ENCODE measurements around the gene MKX.
"Not testable (repeated sequence)": the region's sequence is repeated elsewhere in the genome, so short reads cannot be mapped to it uniquely, and the experiment has no call there.

The MKX gene

GRCh38 chr10:27688276-27688675 lies 57.3 kb downstream of the MKX start:
- Histone ChIP-seq H3K79me2 (ENCODE audit: control insufficient read depth, insufficient read depth, low read length) (no peaks in the 10 kb centered on the region), H3K79me1 (ENCODE audit: low read length) (no peaks in the 10 kb centered on the region), H3K4me2 (ENCODE audit: low read length) (no peak overlapping the region), H4K5ac (ENCODE audit: low read length) (no peak overlapping the region), H3K27ac (ENCODE audit: low read depth, low read length) (no peak overlapping the region), H3K9ac (ENCODE audit: low read length) (no peak overlapping the region), H3K4me3 (ENCODE audit: low read length) (no peak overlapping the region), H2BK120ac (ENCODE audit: low read depth, low read length) (no peak overlapping the region), H3K4ac (ENCODE audit: low read depth, low read length) (no peak overlapping the region), H3K23ac (ENCODE audit: low read length) (no peak overlapping the region), H3K27me3 (ENCODE audit: insufficient read depth, low read length, poor library complexity) (no peaks in the 10 kb centered on the region), H3K56ac (ENCODE audit: low read length) (no peak overlapping the region), H2AK5ac (ENCODE audit: low read length) (no peak overlapping the region), H2BK5ac (ENCODE audit: low read length) (no peak overlapping the region), H3K4me1 (ENCODE audit: control insufficient read depth, low read depth, low read length) (no peaks in the 10 kb centered on the region), H3K18ac (ENCODE audit: low read length) (no peak overlapping the region), H2BK15ac (replicated peaks; ENCODE audit: low read depth) (no peak overlapping the region), H3K36me3 (ENCODE audit: control insufficient read depth, insufficient read depth, low read length) (no peaks in the 10 kb centered on the region), H4K8ac (ENCODE audit: low read depth, low read length) (no peak overlapping the region)
- DNase-seq = no peak
- no CpG with 5 or more reads among the region's 1 CpG for WGBS (ENCODE audit: extremely low coverage, insufficient coverage, low lambda C conversion rate)

DNA sequence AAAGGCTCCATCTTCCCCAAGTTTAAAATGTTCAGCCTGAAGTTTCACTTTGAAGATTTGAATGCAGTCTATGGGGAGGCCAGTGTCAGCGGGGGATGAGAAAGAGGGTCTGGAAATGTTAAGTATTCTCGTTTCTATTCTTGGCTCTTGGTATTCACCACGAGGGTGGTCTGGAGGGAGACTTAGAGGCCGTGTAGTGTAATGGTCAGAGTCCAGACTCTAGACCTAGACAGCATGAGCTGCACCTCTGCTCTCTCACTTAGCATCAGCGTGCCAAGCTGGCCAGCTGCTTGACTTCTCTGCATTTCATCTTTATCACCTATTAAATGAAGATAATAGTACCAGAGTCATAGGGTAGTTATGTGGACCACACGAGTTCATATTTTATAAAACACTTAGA lies 57.9 kb downstream of the MKX start:
- no CpG with 5 or more reads among the region's 6 CpGs for WGBS (ENCODE audit: extremely low coverage, insufficient coverage, low lambda C conversion rate)

DNA sequence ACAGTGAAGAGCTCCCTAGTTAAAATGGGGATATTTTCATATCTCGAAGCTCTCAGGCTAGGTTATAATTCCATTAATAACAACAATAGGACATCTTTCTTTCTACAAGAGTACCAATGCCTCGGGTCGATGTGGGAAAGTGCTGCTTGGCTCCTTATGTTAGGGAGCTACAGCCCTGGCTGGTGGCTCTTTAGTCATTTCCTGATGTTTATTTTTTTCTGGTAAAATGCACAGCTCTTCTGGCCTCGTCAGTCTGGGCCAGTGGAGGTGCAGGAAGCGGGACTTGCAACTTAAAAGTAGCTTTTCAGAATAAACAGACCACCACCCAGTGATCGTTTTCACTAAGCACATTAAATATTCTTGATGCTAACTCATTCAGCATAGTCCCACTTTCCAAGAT lies 58.3 kb downstream of the MKX start:
- Histone ChIP-seq H3K4ac (ENCODE audit: low read depth, low read length) (no peak overlapping the region), H3K4me1 (ENCODE audit: control insufficient read depth, low read depth, low read length) (no peaks in the 10 kb centered on the region), H3K79me2 (ENCODE audit: control insufficient read depth, insufficient read depth, low read length) (no peaks in the 10 kb centered on the region), H2BK120ac (ENCODE audit: low read depth, low read length) (no peak overlapping the region), H3K27ac (ENCODE audit: low read depth, low read length) (no peak overlapping the region), H3K4me3 (ENCODE audit: low read length) (no peak overlapping the region), H3K18ac (ENCODE audit: low read length) (no peak overlapping the region), H4K8ac (ENCODE audit: low read depth, low read length) (no peak overlapping the region), H3K9ac (ENCODE audit: low read length) (no peak overlapping the region), H2BK15ac (replicated peaks; ENCODE audit: low read depth) (no peak overlapping the region), H4K5ac (ENCODE audit: low read length) (no peak overlapping the region), H3K27me3 (ENCODE audit: insufficient read depth, low read length, poor library complexity) (no peaks in the 10 kb centered on the region), H2BK5ac (ENCODE audit: low read length) (no peak overlapping the region), H3K4me2 (ENCODE audit: low read length) (no peak overlapping the region), H2AK5ac (ENCODE audit: low read length) (no peak overlapping the region), H3K56ac (ENCODE audit: low read length) (no peak overlapping the region), H3K23ac (ENCODE audit: low read length) (no peak overlapping the region), H3K36me3 (ENCODE audit: control insufficient read depth, insufficient read depth, low read length) (no peaks in the 10 kb centered on the region), H3K79me1 (ENCODE audit: low read length) (no peaks in the 10 kb centered on the region)
- no peak for DNase-seq
- WGBS (ENCODE audit: extremely low coverage, insufficient coverage, low lambda C conversion rate) = no CpG with 5 or more reads among the region's 6 CpGs

More for the DNA sequence above, 57.9 kb downstream of the MKX start:
- Histone ChIP-seq H3K36me3 (ENCODE audit: control insufficient read depth, insufficient read depth, low read length) (no peaks in the 10 kb centered on the region), H3K4me3 (ENCODE audit: low read length) (no peak overlapping the region), H3K27ac (ENCODE audit: low read depth, low read length) (no peak overlapping the region), H3K4me2 (ENCODE audit: low read length) (no peak overlapping the region), H4K8ac (ENCODE audit: low read depth, low read length) (no peak overlapping the region), H3K79me1 (ENCODE audit: low read length) (no peaks in the 10 kb centered on the region), H3K23ac (ENCODE audit: low read length) (no peak overlapping the region), H3K56ac (ENCODE audit: low read length) (no peak overlapping the region), H3K18ac (ENCODE audit: low read length) (no peak overlapping the region), H2BK5ac (ENCODE audit: low read length) (no peak overlapping the region), H3K4ac (ENCODE audit: low read depth, low read length) (no peak overlapping the region), H3K27me3 (ENCODE audit: insufficient read depth, low read length, poor library complexity) (no peaks in the 10 kb centered on the region), H3K4me1 (ENCODE audit: control insufficient read depth, low read depth, low read length) (no peaks in the 10 kb centered on the region), H2AK5ac (ENCODE audit: low read length) (no peak overlapping the region), H3K79me2 (ENCODE audit: control insufficient read depth, insufficient read depth, low read length) (no peaks in the 10 kb centered on the region), H3K9ac (ENCODE audit: low read length) (no peak overlapping the region), H2BK15ac (replicated peaks; ENCODE audit: low read depth) (no peak overlapping the region), H2BK120ac (ENCODE audit: low read depth, low read length) (no peak overlapping the region), H4K5ac (ENCODE audit: low read length) (no peak overlapping the region)
- DNase-seq = no peak

DNA sequence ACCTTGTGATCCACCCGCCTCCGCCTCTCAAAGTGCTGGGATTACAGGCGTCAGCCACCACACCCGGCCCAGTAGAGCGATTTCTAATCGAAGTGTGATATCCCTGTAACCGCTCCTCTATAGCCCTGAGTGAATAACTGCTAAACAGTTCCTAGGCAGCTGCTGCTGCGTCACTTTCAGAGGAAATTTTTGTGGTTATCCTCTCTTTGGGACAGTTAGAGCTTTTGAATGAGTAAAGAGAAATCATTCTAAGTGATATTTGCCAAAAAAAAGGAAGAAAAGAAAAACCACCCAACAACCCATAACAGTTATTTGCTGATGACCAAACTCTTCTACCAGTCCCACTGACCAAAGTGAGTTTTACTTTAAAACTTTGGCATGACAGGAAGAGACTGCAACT lies 59.9 kb downstream of the MKX start:
- Histone ChIP-seq H3K23ac (ENCODE audit: low read length) (no peak overlapping the region), H3K27me3 (ENCODE audit: insufficient read depth, low read length, poor library complexity) (no peaks in the 10 kb centered on the region), H3K4ac (ENCODE audit: low read depth, low read length) (no peak overlapping the region), H2BK15ac (replicated peaks; ENCODE audit: low read depth) (no peak overlapping the region), H3K4me1 (ENCODE audit: control insufficient read depth, low read depth, low read length) (no peaks in the 10 kb centered on the region), H2AK5ac (ENCODE audit: low read length) (no peak overlapping the region), H3K79me1 (ENCODE audit: low read length) (no peaks in the 10 kb centered on the region), H3K4me3 (ENCODE audit: low read length) (no peak overlapping the region), H3K9ac (ENCODE audit: low read length) (no peak overlapping the region), H4K8ac (ENCODE audit: low read depth, low read length) (no peak overlapping the region), H4K5ac (ENCODE audit: low read length) (no peak overlapping the region), H2BK5ac (ENCODE audit: low read length) (no peak overlapping the region), H3K27ac (ENCODE audit: low read depth, low read length) (no peak overlapping the region), H3K79me2 (ENCODE audit: control insufficient read depth, insufficient read depth, low read length) (no peaks in the 10 kb centered on the region), H3K56ac (ENCODE audit: low read length) (no peak overlapping the region), H3K36me3 (ENCODE audit: control insufficient read depth, insufficient read depth, low read length) (no peaks in the 10 kb centered on the region), H3K18ac (ENCODE audit: low read length) (no peak overlapping the region), H2BK120ac (ENCODE audit: low read depth, low read length) (no peak overlapping the region), H3K4me2 (ENCODE audit: low read length) (no peak overlapping the region)
- no CpG with 5 or more reads among the region's 8 CpGs for WGBS (ENCODE audit: extremely low coverage, insufficient coverage, low lambda C conversion rate)
- no peak for DNase-seq

- no CpG with 5 or more reads among the region's 6 CpGs for WGBS (ENCODE audit: extremely low coverage, insufficient coverage, low lambda C conversion rate)
Observed at GRCh38 chr10:27683226-27683625, 62.4 kb downstream of the MKX start.

GRCh38 chr10:27681795-27682194 lies 63.8 kb downstream of the MKX start:
- H4K5ac ChIP-seq (ENCODE audit: low read length); H3K4me2 ChIP-seq (ENCODE audit: low read length); H3K79me2 ChIP-seq (ENCODE audit: control insufficient read depth, insufficient read depth, low read length); H3K9ac ChIP-seq (ENCODE audit: low read length); H3K36me3 ChIP-seq (ENCODE audit: control insufficient read depth, insufficient read depth, low read length); H3K23ac ChIP-seq (ENCODE audit: low read length); H2AK5ac ChIP-seq (ENCODE audit: low read length); DNase-seq; H2BK15ac ChIP-seq (replicated peaks; ENCODE audit: low read depth); H3K18ac ChIP-seq (ENCODE audit: low read length); H3K56ac ChIP-seq (ENCODE audit: low read length); H3K27me3 ChIP-seq (ENCODE audit: insufficient read depth, low read length, poor library complexity); H3K4ac ChIP-seq (ENCODE audit: low read depth, low read length); H3K4me1 ChIP-seq (ENCODE audit: control insufficient read depth, low read depth, low read length); H3K27ac ChIP-seq (ENCODE audit: low read depth, low read length); H4K8ac ChIP-seq (ENCODE audit: low read depth, low read length); H2BK5ac ChIP-seq (ENCODE audit: low read length); H3K4me3 ChIP-seq (ENCODE audit: low read length); H2BK120ac ChIP-seq (ENCODE audit: low read depth, low read length); H3K79me1 ChIP-seq (ENCODE audit: low read length): not testable (repeated sequence)
- no CpG with 5 or more reads among the region's 3 CpGs for WGBS (ENCODE audit: extremely low coverage, insufficient coverage, low lambda C conversion rate)

More at GRCh38 chr10:27683226-27683625, 62.4 kb downstream of the MKX start:
- H3K36me3 ChIP-seq (ENCODE audit: control insufficient read depth, insufficient read depth, low read length) = no peaks in the 10 kb centered on the region
- no peaks in the 10 kb centered on the region for H3K4me1 ChIP-seq (ENCODE audit: control insufficient read depth, low read depth, low read length)
- H3K4ac ChIP-seq (ENCODE audit: low read depth, low read length) = no peak overlapping the region
- no peak overlapping the region for H2BK15ac ChIP-seq (replicated peaks; ENCODE audit: low read depth)
- H3K4me3 ChIP-seq (ENCODE audit: low read length) = no peak overlapping the region
- DNase-seq = no peak
- no peak overlapping the region for H3K56ac ChIP-seq (ENCODE audit: low read length)
- H4K8ac ChIP-seq (ENCODE audit: low read depth, low read length) = no peak overlapping the region
- no peak overlapping the region for H3K23ac ChIP-seq (ENCODE audit: low read length)
- no peaks in the 10 kb centered on the region for H3K79me1 ChIP-seq (ENCODE audit: low read length)
- H3K27me3 ChIP-seq (ENCODE audit: insufficient read depth, low read length, poor library complexity) = no peaks in the 10 kb centered on the region
- H4K5ac ChIP-seq (ENCODE audit: low read length) = no peak overlapping the region
- H2BK120ac ChIP-seq (ENCODE audit: low read depth, low read length) = no peak overlapping the region
- H3K18ac ChIP-seq (ENCODE audit: low read length) = no peak overlapping the region
- no peaks in the 10 kb centered on the region for H3K79me2 ChIP-seq (ENCODE audit: control insufficient read depth, insufficient read depth, low read length)
- no peak overlapping the region for H3K9ac ChIP-seq (ENCODE audit: low read length)
- H3K27ac ChIP-seq (ENCODE audit: low read depth, low read length) = no peak overlapping the region
- no peak overlapping the region for H3K4me2 ChIP-seq (ENCODE audit: low read length)
- no peak overlapping the region for H2AK5ac ChIP-seq (ENCODE audit: low read length)
- H2BK5ac ChIP-seq (ENCODE audit: low read length) = no peak overlapping the region
